Non-pigmented ciliary epithelial cell (primary cell): ENCODE data around the gene MYO1H.

ENCODE experiments used
- DNase-seq: peaks from one replicate; pipeline ENCODE4 v3.0.0-alpha.2; 2010; ENCODE audit warnings: low read depth

The MYO1H gene

GRCh38 chr12:109449845-109450532 is 102.3 kb downstream of the MYO1H start:
- no peak for DNase-seq

GRCh38 chr12:109450980-109451379 is 103.3 kb downstream of the MYO1H start:
- no peak for DNase-seq

- no peak for DNase-seq
Measured at GRCh38 chr12:109451400-109451799, 103.7 kb downstream of the MYO1H start.

- DNase-seq: no peak
Measured at GRCh38 chr12:109452489-109452888, 104.8 kb downstream of the MYO1H start.

GRCh38 chr12:109455706-109456105 is 108.0 kb downstream of the MYO1H start:
- DNase-seq: no peak

- DNase-seq: peak; percentile 67
Measured at GRCh38 chr12:109458086-109458485, 110.4 kb downstream of the MYO1H start.

GRCh38 chr12:109458771-109459208 is 111.1 kb downstream of the MYO1H start:
- no peak for DNase-seq

GRCh38 chr12:109459247-109459646 is 111.5 kb downstream of the MYO1H start:
- no peak for DNase-seq

- no peak for DNase-seq
Measured at GRCh38 chr12:109460538-109460937, 112.8 kb downstream of the MYO1H start.

GRCh38 chr12:109461049-109461845 is 113.5 kb downstream of the MYO1H start:
- DNase-seq: no peak

GRCh38 chr12:109461846-109462756 is 114.4 kb downstream of the MYO1H start:
- DNase-seq: peak; percentile 84

- DNase-seq: peak; percentile 91
Measured at GRCh38 chr12:109462868-109463692, 115.4 kb downstream of the MYO1H start.

- no peak for DNase-seq
Measured at GRCh38 chr12:109463756-109464155, 116.1 kb downstream of the MYO1H start.

- no peak for DNase-seq
Measured at GRCh38 chr12:109464642-109465351, 117.1 kb downstream of the MYO1H start.

GRCh38 chr12:109466305-109466704 is 118.6 kb downstream of the MYO1H start:
- no peak for DNase-seq

GRCh38 chr12:109466821-109467220 is 119.1 kb downstream of the MYO1H start:
- DNase-seq: no peak

- no peak for DNase-seq
Measured at GRCh38 chr12:109467978-109468676, 120.4 kb downstream of the MYO1H start.

GRCh38 chr12:109469517-109469916 is 121.8 kb downstream of the MYO1H start:
- no peak for DNase-seq

- no peak for DNase-seq
Measured at GRCh38 chr12:109473006-109473405, 125.3 kb downstream of the MYO1H start.
